Measurements from ENCODE around the gene ZNF646. TPM values are rescaled to one million over a fixed set of nuclear protein-coding genes. Genes with fewer than 3 reads are reported as not detected.

The ZNF646 gene
- total RNA-seq, 4 donors from 2014 or later, result 8.1 to 18.0 (median 11.9) TPM

GRCh38 chr16:31063843-31064611 is 10.2 kb upstream of the ZNF646 start:
- TF ChIP-seq, protein P1, sequence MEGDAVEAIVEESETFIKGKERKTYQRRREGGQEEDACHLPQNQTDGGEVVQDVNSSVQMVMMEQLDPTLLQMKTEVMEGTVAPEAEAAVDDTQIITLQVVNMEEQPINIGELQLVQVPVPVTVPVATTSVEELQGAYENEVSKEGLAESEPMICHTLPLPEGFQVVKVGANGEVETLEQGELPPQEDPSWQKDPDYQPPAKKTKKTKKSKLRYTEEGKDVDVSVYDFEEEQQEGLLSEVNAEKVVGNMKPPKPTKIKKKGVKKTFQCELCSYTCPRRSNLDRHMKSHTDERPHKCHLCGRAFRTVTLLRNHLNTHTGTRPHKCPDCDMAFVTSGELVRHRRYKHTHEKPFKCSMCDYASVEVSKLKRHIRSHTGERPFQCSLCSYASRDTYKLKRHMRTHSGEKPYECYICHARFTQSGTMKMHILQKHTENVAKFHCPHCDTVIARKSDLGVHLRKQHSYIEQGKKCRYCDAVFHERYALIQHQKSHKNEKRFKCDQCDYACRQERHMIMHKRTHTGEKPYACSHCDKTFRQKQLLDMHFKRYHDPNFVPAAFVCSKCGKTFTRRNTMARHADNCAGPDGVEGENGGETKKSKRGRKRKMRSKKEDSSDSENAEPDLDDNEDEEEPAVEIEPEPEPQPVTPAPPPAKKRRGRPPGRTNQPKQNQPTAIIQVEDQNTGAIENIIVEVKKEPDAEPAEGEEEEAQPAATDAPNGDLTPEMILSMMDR (IDR thresholded peaks at IDR 0.05), result no peak

DNA sequence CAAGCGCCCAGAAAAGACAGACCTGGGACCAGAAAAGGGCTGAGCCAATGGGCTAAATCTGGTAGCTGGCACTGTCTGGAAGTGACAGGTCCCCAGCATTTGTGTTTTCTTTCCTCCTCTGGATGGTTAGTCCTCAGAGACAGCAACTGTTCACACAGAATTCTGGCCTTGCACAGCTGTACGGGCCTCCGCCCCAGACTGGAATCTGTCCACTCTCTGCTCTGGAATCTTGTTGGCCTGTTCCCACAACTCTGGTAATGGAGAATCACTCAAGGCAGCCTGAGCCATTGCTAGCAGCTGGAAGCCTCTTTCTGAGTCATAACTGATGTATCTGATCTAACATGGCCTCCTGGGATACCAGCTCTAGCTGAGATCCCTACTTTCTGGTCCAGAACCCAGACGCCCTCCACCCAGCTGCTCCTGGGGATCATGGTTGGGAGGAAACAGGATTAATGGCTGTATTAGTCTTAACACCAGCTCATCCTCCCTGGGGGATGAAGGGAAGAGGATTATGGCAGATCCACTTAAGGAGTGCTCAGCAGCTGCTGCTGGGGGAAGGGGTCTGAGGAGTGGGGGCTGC is 9.2 kb upstream of the ZNF646 start:
- TF ChIP-seq, protein P1 (IDR thresholded peaks at IDR 0.05), result no peak
- ATAC-seq (ENCODE audit: low FRiP score) (peak; percentile 94), DNase-seq (ENCODE audit: low spot score) (peak; percentile 31)

More at GRCh38 chr16:31063843-31064611, 10.2 kb upstream of the ZNF646 start:
- no peak for ATAC-seq (ENCODE audit: low FRiP score)
- DNase-seq (ENCODE audit: low spot score), result no peak

DNA sequence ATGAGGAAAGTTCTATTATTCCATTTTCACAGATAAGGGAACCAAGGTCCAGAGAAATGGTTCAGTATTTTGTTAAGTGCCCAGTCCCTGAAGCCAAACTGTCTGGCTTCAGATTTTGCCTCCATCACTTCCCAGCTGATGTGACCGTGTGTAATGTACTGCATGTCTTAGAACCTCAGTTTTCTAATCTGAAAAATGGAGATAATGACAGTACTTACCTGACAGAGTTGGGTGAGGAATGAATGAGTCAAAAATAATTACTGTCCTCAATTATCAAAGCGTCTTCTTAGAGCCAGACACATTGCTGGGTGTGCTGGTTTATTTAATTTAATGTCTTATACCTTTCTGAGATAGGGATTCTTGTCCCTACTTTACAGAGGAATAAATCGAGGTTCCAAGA is 6.9 kb upstream of the ZNF646 start:
- DNase-seq (ENCODE audit: low spot score) (no peak), ATAC-seq (ENCODE audit: low FRiP score) (no peak)
- TF ChIP-seq, protein P1 (IDR thresholded peaks at IDR 0.05), result no peak

- no peak for ATAC-seq (ENCODE audit: low FRiP score)
- TF ChIP-seq, protein P1 (IDR thresholded peaks at IDR 0.05), result no peak
- DNase-seq (ENCODE audit: low spot score), result no peak
Observed at GRCh38 chr16:31071861-31072260, 2.4 kb upstream of the ZNF646 start.

GRCh38 chr16:31072540-31073141 is 1.6 kb upstream of the ZNF646 start:
- no peak for DNase-seq (ENCODE audit: low spot score)
- TF ChIP-seq, protein P1 (IDR thresholded peaks at IDR 0.05), result no peak
- no peak for ATAC-seq (ENCODE audit: low FRiP score)

- DNase-seq (ENCODE audit: low spot score) (peak; percentile 77), ATAC-seq (ENCODE audit: low FRiP score) (peak; percentile 80)
- TF ChIP-seq, protein P1 (IDR thresholded peaks at IDR 0.05), result no peak
Observed at GRCh38 chr16:31073142-31073969, 866 bp upstream of the ZNF646 start.

Measured in omental fat pad (tissue), 4 donors.